Upper lobe of left lung (tissue), 4 donors: Measurements from ENCODE around the gene ZAP70.

ENCODE experiments used
- EP300 ChIP-seq, 4 donors: sonication (generic); formaldehyde crosslinking; IDR thresholded peaks; one replicate each; pipeline ENCODE4 v1.5.1; 2017; ENCODE audit warnings: antibody characterized with exemption in 4 of 4, control low read depth in 2 of 4
- POLR2A ChIP-seq, 4 donors: fragments of 450-650 bp; IDR thresholded peaks; one replicate each; pipeline ENCODE4 v1.5.1; 2016 to 2017; ENCODE audit warnings: antibody characterized with exemption in 4 of 4, mild to moderate bottlenecking in 2 of 4
- POLR2AphosphoS5 ChIP-seq, 2 donors: sonication (generic); formaldehyde crosslinking; IDR thresholded peaks; one replicate each; pipeline ENCODE4 v1.5.1; 2017; ENCODE audit warnings: antibody characterized with exemption in 2 of 2
- TF ChIP-seq, protein P1 (sequence below), 6 experiments: fragments of 450-650 bp in 4 of 6; fragments of 200-600 bp in 2 of 6; sonication (generic) in 2 of 6; IDR thresholded peaks; one replicate each; pipeline ENCODE4 v1.5.1; 2016 to 2019; ENCODE audit warnings: antibody characterized with exemption in 6 of 6

DNA sequence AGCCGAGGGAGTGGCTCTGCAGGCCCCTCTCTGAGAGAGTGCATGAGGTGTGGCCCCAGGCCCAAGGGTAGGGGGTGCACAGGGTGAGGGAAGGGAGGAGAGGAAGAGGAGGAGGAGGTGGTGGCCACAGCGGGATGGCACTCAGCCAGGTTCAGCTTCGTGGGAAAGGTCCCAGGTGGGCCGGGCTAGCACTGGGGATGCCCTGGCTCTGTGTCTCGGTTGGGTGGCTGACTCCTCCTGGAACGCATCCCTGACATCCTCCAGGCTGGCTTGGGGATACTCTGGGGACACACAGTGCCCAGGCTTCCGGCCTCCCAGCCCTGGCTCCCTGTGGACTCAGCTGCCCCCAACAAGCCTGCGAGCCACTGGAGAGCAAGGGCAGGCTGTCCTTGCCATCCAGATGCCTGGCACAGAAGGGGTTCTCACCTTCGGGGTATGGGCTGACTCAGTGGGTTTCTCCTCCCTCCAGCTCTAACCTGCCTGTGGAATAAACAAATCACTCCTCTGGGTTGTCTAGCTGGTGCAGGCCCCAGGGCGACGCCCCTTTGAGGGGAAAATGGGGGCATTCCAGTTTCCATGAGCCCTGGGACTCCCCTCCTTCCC, 582 bp upstream of the ZAP70 start:
- TF ChIP-seq POLR2A (IDR thresholded peaks at IDR 0.05) (no peak), POLR2AphosphoS5 (IDR thresholded peaks at IDR 0.05) (no peak), EP300 (IDR thresholded peaks at IDR 0.05) (no peak)
- TF ChIP-seq, protein P1, sequence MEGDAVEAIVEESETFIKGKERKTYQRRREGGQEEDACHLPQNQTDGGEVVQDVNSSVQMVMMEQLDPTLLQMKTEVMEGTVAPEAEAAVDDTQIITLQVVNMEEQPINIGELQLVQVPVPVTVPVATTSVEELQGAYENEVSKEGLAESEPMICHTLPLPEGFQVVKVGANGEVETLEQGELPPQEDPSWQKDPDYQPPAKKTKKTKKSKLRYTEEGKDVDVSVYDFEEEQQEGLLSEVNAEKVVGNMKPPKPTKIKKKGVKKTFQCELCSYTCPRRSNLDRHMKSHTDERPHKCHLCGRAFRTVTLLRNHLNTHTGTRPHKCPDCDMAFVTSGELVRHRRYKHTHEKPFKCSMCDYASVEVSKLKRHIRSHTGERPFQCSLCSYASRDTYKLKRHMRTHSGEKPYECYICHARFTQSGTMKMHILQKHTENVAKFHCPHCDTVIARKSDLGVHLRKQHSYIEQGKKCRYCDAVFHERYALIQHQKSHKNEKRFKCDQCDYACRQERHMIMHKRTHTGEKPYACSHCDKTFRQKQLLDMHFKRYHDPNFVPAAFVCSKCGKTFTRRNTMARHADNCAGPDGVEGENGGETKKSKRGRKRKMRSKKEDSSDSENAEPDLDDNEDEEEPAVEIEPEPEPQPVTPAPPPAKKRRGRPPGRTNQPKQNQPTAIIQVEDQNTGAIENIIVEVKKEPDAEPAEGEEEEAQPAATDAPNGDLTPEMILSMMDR (IDR thresholded peaks at IDR 0.05): no peak
